K562 (cell line): Measurements from ENCODE around the gene EYA3. TPM values are rescaled to one million over a fixed set of nuclear protein-coding genes. Genes with fewer than 3 reads are reported as not detected.

Experiments
- CEBPG ChIP-seq, 3 experiments: fragments of 200-800 bp in 1 of 3; sonication (Bioruptor generic) in 1 of 3; sonication (generic) in 1 of 3; formaldehyde crosslinking in 1 of 3; IDR thresholded peaks in 2 of 3; conservative IDR thresholded peaks in 1 of 3; 2 replicates each; pipeline versions ENCODE4 v1.6.1 to v1.8.0; 2016 to 2022; ENCODE audit warnings: missing compliant biosample characterization in 2 of 3, missing genetic modification characterization in 2 of 3, mild to moderate bottlenecking in 1 of 3, missing genetic modification reagents in 1 of 3
- CUX1 ChIP-seq: fragments of 200-800 bp; sonication (Bioruptor generic); IDR thresholded peaks from 2 replicates; pipeline ENCODE4 v1.6.1; 2016; ENCODE audit warnings: missing genetic modification characterization, missing compliant biosample characterization
- EHMT2 ChIP-seq: fragments of 450-650 bp; IDR thresholded peaks from 2 replicates; pipeline ENCODE4 v1.6.1; 2018; ENCODE audit warnings: antibody characterized with exemption
- FOSL1 ChIP-seq: fragments of 200-800 bp; sonication (Bioruptor generic); conservative IDR thresholded peaks from 2 replicates; pipeline ENCODE4 v1.6.1; 2016; ENCODE audit warnings: missing genetic modification characterization, missing compliant biosample characterization
- NCOR1 ChIP-seq: fragments of 450-650 bp; IDR thresholded peaks from 2 replicates; pipeline ENCODE4 v1.6.1; 2016; ENCODE audit warnings: mild to moderate bottlenecking, moderate library complexity
- RERE ChIP-seq: sonication (generic); formaldehyde crosslinking; IDR thresholded peaks from 2 replicates; pipeline ENCODE4 v1.8.0; 2023; ENCODE audit warnings: missing genetic modification reagents, mild to moderate bottlenecking, borderline replicate concordance
- RUNX1 ChIP-seq: sonication (generic); IDR thresholded peaks from 2 replicates; pipeline ENCODE4 v1.6.1; 2016; ENCODE audit warnings: antibody characterized with exemption, low read depth
- SRF ChIP-seq, 2 experiments: fragments of 250-450, 450-650 bp in 1 of 2; sonication (Bioruptor Pico) in 1 of 2; sonication (generic) in 1 of 2; formaldehyde crosslinking; IDR thresholded peaks; 2 replicates each; pipeline versions ENCODE4 v1.5.0 to v1.5.1; 2020 to 2022; ENCODE audit warnings: mild to moderate bottlenecking in 1 of 2, missing genetic modification reagents in 1 of 2
- ZNF282 ChIP-seq: sonication (generic); formaldehyde crosslinking; IDR thresholded peaks from 2 replicates; pipeline ENCODE4 v1.8.1; 2023; ENCODE audit warnings: missing genetic modification reagents
- ZNF444 ChIP-seq: fragments of 250-450 bp; sonication (Bioruptor Pico); IDR thresholded peaks from 2 replicates; pipeline ENCODE4 v1.4.0; 2020; ENCODE audit warnings: mild to moderate bottlenecking, moderate library complexity
- ZNF717 ChIP-seq: fragments of 250-450 bp; sonication (Bioruptor Pico); IDR thresholded peaks from 2 replicates; pipeline ENCODE4 v1.5.0; 2021
- polyA plus RNA-seq, 8 experiments: library from polyadenylated mRNA; depleted of rRNA in 4 of 8; stranded (reverse) in 5 of 8; unstranded in 3 of 8; fragments of >200 nt; fragmentation: Nextera tagmentation in 2 of 8; fragmentation: Illumina TruSeq in 1 of 8; extraction: Ambion mirVana in 2 of 8; extraction: Trizol in 1 of 8; gene quantifications; 2 replicates each; pipeline versions ENCODE4 v1.2.1 to v1.2.3, GENCODE V29; 2011 to 2014; ENCODE audit warnings: inconsistent platforms in 1 of 8, missing spikeins in 1 of 8
- total RNA-seq, 7 experiments: library from RNA; depleted of rRNA in 6 of 7; stranded (reverse); fragments of >200 nt in 6 of 7; fragmentation: Illumina TruSeq in 2 of 7; extraction: Trizol in 2 of 7; gene quantifications; 2 replicates each; pipeline versions ENCODE4 v1.2.1 to v1.2.3, GENCODE V29; 2011 to 2021; ENCODE audit warnings: low replicate concordance in 1 of 7
- TF ChIP-seq, protein P1 (sequence below): fragments of 200-800 bp; sonication (Bioruptor generic); IDR thresholded peaks from 2 replicates; pipeline ENCODE4 v1.6.1; 2017; ENCODE audit warnings: missing genetic modification characterization, missing compliant biosample characterization
- TF ChIP-seq, protein P2 (sequence below): sonication (generic); formaldehyde crosslinking; IDR thresholded peaks from 2 replicates; pipeline ENCODE4 v1.8.0; 2022; ENCODE audit warnings: mild to moderate bottlenecking, low read depth, missing genetic modification reagents

Gene EYA3
- total and polyA plus RNA-seq, 9 of the 15 experiments (the other 6 are each of a cell fraction or from before 2014, with no cell fraction given) = 21.7 to 64.0 (median 43.6) TPM

- TF ChIP-seq, protein P1, sequence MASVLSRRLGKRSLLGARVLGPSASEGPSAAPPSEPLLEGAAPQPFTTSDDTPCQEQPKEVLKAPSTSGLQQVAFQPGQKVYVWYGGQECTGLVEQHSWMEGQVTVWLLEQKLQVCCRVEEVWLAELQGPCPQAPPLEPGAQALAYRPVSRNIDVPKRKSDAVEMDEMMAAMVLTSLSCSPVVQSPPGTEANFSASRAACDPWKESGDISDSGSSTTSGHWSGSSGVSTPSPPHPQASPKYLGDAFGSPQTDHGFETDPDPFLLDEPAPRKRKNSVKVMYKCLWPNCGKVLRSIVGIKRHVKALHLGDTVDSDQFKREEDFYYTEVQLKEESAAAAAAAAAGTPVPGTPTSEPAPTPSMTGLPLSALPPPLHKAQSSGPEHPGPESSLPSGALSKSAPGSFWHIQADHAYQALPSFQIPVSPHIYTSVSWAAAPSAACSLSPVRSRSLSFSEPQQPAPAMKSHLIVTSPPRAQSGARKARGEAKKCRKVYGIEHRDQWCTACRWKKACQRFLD (CRISPR knock-in tag) = no peak
- TF ChIP-seq ZNF444 = no peak
- TF ChIP-seq CUX1 = no peak
- no peak for TF ChIP-seq SRF (CRISPR knock-in tag; IDR thresholded peaks at IDR 0.05)
- TF ChIP-seq RERE (CRISPR knock-in tag) = no peak
- TF ChIP-seq RUNX1 = no peak
- no peak for TF ChIP-seq NCOR1
- no peak for TF ChIP-seq ZNF282 (CRISPR knock-in tag)
- peak; percentile 37; the same call in 1 of the 2 replicates for TF ChIP-seq CEBPG (CRISPR knock-in tag; IDR thresholded peaks at IDR 0.05)
- TF ChIP-seq CEBPG (tag; conservative IDR thresholded peaks at IDR 0.05 in 1 of 2, IDR thresholded peaks at IDR 0.05 in 1 of 2) = no peak; a peak in 2 of 4 replicates
- peak; percentile 80 for TF ChIP-seq FOSL1 (tag)
- TF ChIP-seq ZNF717 = no peak
- TF ChIP-seq EHMT2 = no peak
- TF ChIP-seq, protein P2, sequence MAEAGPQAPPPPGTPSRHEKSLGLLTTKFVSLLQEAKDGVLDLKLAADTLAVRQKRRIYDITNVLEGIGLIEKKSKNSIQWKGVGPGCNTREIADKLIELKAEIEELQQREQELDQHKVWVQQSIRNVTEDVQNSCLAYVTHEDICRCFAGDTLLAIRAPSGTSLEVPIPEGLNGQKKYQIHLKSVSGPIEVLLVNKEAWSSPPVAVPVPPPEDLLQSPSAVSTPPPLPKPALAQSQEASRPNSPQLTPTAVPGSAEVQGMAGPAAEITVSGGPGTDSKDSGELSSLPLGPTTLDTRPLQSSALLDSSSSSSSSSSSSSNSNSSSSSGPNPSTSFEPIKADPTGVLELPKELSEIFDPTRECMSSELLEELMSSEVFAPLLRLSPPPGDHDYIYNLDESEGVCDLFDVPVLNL = no peak
These were observed 48.7 kb upstream of the EYA3 start (continued) for GRCh38 chr1:28136922-28137613.
